HuH-7.5 (cell line): ENCODE results near the gene NPAS3.

Source experiments
- DNase-seq: peaks from one replicate; pipeline ENCODE4 v3.0.0; 2011; ENCODE audit warnings: low spot score

Gene NPAS3

DNA sequence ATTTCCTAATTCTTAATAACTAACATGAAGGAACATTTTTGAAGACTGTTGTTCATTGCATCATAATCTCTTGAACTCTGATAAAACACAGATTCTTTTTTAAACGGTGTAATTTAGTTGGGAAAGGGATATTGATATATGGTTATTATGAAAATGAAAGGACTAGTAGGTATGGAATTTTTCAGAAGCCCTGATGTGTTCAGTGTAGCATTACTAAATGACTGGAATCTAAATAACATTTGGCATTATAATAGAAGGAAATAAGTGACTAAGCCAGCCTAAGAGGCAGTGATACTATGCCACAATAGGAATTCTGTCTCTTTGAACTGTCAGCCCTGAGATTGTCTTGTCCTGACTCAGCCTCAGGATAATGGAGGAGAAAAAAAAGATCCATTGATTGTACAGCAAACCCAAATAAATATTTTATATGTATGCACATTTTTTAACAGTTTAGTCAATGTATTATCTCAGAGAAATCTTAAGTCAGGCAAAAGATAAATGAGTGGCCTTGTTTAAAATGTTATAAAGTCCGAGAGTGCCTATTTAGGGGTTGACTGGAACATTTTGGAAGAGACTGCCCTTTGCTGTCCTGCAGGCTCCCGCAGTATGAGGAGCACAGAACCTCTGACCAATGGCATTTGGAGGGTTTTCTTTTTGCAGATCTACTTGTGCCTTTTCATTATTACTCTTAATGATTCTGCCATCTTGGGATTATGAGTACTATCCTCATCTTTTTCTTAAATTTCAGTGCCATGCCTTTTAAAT is 741.0 kb downstream of the NPAS3 start:
- no peak for DNase-seq

DNA sequence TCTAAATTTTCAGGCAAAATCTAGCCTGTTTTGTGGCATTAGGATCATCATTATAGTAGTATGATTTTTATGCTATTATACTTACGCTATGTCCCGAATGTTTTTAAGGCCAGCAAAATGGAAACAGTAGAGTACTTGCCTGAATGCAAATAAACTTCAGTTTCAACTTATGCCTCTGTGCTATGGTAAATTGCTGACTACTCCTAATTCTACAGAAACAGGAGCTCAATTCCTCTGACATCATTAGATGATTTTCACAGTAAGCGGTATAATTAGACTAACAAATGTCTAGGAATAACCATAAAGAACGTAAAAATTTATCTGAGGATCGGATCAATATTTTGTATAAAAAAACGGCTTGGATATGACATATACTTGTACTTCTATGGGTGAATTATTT is 742.2 kb downstream of the NPAS3 start:
- DNase-seq, result no peak

DNA sequence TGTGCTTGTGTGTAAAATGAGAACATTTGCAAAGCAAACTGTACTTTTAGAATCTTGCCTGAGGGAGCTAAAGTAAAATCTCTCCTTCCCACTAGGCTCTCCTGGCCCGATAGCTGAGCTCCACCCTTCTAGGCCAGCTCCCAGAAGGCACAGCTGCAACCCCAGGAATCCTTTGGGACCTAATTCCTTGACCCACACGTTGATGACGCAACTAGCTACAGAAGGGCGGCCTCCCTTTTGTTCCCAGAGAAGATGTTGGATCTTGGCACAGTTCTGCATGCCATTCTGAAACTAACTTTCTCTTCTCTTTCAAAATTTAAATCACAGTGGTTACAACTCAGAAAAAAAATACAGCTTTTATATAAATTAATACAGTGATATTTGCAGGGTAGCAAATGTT is 744.1 kb downstream of the NPAS3 start:
- DNase-seq, result no peak

DNA sequence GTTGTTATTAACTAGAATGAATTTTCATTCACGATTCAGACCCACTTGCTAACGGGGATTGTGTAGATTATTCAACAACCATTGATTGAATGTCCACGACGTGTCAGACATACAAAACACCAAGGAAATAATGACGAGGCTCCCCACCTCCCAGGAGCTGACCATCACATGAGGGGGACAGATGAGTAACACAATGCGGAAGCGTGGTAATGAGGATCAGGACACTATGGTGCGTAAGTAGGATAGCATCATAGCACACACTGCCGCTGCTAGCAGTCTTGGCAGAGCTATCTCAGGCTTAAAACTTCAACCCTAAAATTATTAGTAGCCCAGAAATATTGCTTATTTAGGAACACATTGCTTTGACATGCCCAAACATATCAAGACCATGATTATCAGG is 746.3 kb downstream of the NPAS3 start:
- DNase-seq, result no peak

DNA sequence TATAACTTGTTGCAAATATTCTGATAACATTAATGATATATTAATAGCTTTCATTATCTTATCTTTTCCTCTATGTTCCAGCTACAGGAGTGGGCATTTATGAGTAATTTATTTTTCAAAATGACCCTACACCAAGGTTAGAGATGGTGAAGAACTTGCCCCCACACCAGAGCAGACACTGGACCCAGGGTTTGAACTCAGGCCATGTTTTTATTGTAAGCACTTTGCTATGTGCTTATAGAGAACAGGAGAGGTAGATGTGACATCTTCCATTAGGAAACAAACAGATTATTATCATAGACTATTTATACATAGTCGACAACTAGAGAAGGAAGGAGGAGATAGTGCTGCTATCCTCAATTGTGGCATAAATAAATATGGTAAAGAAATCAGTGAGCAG is 747.0 kb downstream of the NPAS3 start:
- no peak for DNase-seq

DNA sequence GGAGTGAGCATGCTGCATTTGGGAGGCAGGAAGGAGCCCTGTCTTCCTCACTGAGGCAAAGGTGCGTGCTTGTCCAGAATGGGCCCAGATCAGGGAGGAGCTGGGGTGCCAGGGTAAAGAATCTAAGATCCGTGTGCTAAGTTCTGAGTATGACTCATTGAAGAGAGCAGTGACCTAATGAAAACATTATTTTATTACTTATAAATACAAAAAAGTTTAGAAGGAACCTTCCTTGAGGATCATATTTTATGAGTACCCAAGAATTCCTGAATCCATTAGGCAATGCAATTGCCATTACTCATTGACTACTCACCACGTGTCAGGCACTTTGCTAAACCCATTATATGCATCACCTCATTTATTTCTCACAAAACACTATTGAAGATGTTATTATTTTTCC is 747.5 kb downstream of the NPAS3 start:
- no peak for DNase-seq

DNA sequence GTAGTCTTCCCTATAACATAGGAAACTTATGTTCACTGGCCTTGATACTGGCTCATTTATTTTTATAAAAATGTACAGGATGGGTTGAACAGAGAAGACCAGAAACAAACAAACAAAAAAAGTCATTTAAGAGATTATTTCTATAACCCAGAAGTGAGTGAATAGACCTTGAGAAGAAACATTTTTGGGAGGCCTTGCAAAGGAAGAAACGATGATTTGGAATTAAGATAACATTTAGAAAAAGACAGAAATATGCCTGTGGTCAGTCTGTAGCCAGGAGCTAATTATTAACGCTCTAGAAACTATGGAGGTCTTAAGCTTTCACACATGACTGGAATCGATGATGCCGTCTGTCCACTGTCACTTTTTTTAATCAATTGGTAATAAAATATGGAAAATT is 748.2 kb downstream of the NPAS3 start:
- DNase-seq, result no peak

DNA sequence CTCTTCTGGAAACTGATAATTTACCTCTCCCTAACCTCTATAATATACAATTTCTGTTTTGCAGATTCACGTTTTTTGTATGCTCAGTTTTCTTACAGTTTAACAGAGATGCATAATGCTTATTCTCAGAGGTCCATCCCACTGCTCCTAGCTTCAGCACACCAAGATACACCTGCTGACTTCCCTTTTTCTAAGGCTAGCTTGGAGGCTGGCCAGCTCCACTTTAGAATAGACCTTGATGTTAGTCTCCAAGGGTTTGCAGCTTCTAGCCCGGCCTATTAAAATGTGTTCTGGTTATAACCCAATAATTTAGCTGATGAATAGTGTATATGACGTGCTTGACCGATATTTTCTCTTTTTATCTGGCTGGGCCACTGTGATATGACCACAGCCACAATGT is 751.0 kb downstream of the NPAS3 start:
- no peak for DNase-seq

DNA sequence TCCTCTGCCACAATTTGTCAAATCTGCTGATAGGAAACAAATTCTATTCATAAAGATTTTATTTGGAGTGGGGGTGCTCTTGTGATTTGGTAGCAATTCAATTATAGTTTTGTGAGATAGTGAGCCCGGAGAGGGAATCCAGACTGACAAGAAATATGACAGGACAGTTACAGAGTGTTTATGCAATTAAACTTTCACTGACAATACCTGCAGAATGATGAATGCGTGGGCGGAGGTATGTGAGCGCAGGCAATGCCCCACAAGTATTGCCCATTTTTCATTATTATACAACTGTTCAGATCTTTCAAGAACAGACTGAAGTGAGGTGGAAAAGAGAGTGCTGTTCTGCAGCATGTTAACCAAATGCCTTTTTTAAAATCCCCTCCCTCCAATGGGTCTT is 753.2 kb downstream of the NPAS3 start:
- DNase-seq, result no peak

DNA sequence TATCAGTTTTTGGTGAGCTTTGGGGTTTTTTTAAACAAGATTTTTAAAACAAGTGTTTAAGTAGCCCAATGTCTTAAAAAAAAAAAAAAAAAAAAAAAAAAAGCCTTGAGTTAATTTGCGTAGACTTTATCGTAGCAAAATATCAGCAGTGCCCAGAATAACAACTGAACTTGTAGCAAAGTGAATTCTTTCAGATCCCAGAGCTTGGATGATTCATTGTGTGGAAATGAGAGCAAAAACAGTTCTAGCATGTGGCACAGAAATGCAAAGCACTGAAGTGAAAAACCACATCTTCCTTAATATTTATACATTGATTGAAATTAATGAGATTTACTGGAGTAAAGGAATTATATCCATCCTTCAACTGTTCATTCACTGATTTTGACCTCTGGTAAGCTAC is 754.1 kb downstream of the NPAS3 start:
- no peak for DNase-seq

DNA sequence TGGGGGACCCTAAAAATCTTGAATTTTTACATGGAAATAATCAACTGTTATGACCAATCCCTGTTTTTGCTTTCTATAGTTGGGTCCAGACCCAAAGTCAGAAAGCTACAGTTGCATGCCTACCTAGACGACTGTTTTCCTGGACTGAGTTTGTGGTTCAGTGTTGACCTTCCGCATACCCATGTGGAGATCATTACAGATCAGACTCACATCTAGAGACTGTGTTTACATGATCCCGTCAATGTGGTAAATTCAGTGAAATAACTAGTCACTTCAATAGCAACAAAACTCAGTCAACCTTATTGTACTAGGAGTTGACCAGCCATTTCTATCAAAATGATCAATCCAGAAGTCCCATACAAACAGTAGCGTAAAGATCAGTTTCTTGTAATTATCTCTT is 754.6 kb downstream of the NPAS3 start:
- no peak for DNase-seq

DNA sequence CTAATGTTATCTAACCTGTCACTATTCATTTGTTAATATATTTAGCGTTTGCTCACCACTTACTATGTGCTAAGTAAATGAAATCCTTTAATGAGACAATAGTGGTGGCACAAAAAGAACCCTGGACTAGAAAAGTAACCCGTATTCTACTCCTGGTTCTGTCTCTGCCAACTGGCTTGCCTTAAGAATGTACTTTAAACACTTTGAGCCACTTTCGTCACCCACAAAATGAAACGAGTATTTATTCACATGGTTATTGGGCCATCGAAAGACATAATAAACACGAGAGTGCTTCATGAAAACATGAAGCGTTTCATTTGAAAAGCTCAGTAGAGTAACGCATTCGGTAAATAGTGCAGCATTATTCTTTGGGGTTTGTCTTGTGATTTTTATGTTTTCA is 757.5 kb downstream of the NPAS3 start:
- no peak for DNase-seq

DNA sequence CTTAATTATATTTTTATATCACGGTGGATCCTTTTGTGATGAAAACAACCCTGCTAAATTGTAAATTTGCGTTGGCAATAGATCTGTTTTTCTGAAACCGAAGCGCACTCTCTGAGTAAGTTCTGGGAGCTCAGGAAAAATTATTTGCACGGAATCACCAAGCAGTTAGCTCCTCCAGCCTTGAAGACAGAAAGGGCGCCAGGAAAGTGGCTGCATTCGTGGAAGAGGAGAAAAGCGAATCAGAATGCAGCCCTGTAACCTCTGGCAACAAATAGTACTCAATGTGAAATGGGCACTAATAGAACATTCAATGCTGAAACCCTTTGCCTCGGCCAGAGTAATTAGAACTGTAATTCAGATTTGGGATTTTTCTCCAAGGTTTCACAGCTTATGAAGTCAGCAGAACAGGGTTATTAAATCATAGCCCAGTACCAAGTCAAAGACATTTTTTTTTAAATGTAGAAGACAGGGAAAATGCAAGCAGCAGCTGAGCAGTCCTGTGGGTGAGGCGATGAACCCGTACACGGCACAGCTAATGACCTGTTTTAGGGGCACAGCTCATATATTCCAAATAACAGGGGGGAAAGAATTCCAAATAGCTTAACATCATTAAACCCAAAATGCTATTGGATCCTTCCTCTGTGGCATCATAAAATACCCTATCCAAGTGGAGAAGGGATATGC is 760.8 kb downstream of the NPAS3 start:
- no peak for DNase-seq

DNA sequence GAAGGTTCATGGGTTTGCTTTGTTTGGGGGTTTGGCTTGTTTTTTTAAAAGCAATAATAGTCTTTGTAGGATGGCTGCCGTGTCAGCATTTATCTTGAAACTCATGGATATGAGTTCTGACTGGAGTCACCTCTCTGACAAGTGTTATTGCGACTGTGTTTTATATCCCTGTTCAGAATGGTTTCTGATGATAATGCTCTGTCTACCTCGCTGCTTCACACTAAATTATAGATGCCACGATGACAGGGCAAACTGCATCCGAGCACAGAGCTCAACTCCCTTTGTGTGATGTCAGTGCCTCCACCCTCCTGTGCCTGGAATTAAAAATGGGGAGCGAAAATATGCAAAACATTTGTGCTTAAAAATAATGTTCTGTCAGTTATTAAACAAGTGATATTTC is 761.4 kb downstream of the NPAS3 start:
- no peak for DNase-seq

DNA sequence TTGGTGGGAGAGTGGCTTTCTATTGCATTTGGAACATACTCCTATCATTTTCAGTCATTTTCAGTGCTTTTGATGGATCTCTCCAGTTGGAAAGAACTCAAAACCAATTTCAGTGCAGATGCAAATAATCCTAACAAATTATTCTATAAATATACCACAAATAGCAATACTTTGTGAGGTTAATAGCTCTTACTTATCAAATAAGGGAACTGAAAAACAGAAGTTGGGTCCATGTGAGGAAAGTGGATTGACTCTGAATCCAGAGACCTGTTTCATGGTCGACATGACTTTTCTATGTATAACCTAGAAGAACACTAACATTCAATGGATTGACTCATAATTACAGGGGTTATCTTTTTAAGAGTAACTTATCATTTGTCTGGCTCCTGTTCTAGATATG is 763.6 kb downstream of the NPAS3 start:
- DNase-seq, result no peak

DNA sequence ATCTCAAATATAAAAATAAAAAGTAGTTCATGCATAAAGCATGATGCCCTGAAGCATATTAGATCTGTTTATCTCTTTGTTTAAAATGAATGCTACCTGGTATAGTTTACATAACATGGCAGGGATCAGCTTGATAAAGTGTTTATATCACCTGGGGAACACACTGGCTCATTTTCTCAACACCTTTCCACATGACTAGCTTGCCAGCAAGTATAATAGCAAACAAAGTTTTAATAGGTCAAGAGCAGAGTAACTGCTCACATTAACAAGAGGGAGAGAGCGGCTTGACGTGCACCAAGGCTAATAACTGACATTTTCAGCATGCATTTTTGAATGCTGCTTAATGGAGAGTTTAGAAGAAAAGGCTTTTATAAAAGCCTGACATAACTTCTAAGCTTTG is 765.8 kb downstream of the NPAS3 start:
- DNase-seq, result no peak

DNA sequence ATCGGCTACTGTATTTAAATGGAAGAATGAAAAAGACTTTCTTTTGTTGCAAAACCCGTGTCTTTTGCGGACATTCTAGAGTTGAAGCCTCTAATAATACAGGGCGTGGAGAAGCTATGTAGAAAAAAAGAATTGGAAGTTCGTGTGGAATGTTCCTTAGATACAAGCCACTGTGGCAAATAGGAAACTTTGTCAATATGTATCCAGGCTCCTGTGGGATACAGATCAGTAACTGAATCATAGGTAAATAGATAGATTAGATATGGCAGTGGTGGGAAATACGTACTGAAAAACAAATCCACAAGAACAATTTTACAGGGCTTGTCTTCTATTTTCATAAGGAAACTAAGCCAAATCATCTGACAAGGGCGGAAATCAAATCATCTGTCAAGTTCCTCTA is 766.8 kb downstream of the NPAS3 start:
- no peak for DNase-seq

DNA sequence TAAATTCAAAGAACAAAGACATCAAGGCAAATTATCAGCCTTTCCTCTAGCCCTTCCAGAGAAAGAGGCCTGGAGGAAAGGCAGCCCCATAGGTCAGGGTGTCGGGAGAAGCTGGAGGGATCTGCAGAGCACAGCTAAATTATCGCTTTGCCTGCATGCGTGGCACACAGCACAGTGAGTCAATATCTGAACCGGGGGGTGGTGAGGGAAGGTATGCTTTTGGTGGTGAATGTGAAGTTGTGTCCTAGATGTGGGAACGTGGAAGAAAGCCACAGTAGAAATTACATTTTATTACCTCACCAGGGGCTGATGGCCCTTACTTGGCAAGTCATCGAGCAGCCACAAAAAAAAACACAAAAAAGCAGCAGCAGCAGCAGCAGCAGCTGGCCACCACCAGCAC is 769.0 kb downstream of the NPAS3 start:
- DNase-seq, result no peak

DNA sequence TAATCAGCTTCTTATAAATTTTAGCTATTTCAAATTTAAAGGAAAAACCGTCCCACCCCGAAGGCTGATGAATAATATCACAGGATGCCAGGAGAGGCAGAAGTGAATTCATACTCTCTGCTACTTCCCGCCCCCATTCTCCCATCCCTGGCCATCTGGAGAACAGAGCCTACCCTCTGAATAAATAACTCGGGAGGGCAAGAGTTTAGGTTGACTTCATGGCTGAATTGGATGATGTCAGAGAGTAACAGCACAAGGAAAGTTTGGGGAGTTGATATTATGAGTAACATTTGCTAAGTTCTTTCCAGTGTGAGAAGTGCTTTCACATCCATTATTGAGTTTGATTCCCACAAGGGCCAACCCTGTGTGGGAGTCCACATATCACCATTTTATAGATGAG is 770.6 kb downstream of the NPAS3 start:
- DNase-seq, result no peak

DNA sequence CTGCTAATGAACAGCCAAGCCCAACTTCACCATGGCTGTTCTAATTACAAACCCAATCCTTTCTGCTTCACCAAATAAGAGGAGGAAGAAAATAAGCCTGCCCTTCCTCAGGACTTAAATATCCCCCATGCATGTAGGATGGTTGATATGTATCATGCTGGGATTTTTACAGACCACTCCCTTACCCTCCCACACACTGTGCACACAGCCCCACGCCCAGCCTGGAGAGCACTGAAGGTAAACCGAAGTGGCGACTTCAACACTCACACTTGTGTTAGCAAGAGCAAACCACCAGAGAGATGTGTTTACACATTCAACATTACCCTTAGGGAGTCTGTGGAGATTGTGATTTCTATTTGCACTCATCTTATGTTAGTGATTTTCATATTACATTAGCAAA is 771.0 kb downstream of the NPAS3 start:
- no peak for DNase-seq

DNA sequence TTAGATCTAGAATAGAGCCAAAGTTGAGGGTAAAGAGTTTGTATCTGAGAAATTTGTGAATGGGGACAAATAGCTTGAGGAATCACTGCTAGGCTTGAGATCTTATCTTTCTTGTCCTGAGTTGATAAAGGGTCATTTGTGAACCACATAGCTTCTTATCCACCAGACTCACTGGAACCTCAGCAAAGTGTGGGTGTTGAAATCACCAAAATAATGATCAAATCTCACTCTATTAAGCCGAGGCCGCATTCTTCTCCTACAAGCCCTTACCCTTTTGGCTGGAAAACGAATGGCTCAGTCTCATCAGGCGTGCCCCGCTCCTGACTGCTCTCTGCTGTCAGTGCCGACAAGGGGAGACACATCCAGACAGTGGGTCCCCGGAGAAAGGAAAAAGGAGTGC is 771.6 kb downstream of the NPAS3 start:
- DNase-seq, result no peak

DNA sequence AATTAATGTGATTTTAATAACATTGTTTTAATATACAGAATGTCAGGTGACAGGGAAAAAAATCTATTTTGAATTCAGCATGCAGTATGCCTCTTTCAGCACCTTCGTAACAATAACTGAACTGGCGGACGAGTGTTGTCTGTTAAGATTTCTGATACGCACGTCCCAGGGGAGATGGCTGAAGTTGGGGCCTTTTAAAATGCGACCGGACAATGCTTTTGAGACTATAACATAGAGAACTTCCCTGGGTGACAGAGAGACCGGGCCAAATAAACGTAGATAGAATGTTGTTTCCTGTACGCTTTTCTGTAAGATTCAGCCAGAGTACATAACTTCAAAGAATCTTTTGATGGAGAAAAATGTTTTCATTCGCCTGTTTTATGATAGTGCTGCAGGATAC is 772.5 kb downstream of the NPAS3 start:
- no peak for DNase-seq

DNA sequence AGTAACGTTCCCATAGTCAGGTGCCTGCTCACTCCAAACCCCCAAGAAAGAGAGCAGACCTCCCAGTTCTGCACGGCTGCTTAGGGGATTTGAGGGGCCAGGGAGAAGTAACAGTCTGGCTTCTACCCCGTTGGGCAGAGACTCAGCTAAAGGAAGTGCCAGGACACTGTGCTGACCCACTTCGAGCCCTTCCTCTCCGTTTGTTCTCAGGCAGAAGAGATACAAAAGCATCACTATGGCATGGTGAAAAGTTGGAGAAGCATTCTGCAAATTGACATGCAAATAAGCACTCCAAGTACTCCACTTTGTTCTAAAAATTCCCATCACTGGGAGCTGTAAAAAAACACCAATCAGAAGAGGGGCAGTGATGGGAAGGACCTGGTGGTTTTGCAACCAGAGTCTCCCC is 773.1 kb downstream of the NPAS3 start:
- no peak for DNase-seq
